ENCODE data around the gene NOX3.
A peak's percentile ranks its signal among the peaks of the same experiment; 100 is the strongest.

Gene NOX3

GRCh38 chr6:155389130-155389529 lies 66.5 kb downstream of the NOX3 start:
- no peak overlapping the region for H3K4me3 ChIP-seq (ENCODE audit: control insufficient read depth, low read depth, low read length)
- peak; percentile 78 for DNase-seq (ENCODE audit: low read depth)
- no peak for TF ChIP-seq CTCF (conservative IDR thresholded peaks at IDR 0.05; ENCODE audit: control insufficient read depth, insufficient read depth, low read depth, low read length)

- H3K4me3 ChIP-seq (ENCODE audit: control insufficient read depth, low read depth, low read length): no peak overlapping the region
- TF ChIP-seq CTCF (conservative IDR thresholded peaks at IDR 0.05; ENCODE audit: control insufficient read depth, insufficient read depth, low read depth, low read length): no peak
- DNase-seq (ENCODE audit: low read depth): peak; percentile 36
Measured at GRCh38 chr6:155388591-155388990, 67.0 kb downstream of the NOX3 start.

- DNase-seq (ENCODE audit: low read depth): no peak
- no peak for TF ChIP-seq CTCF (conservative IDR thresholded peaks at IDR 0.05; ENCODE audit: control insufficient read depth, insufficient read depth, low read depth, low read length)
- no peak overlapping the region for H3K4me3 ChIP-seq (ENCODE audit: control insufficient read depth, low read depth, low read length)
Measured at GRCh38 chr6:155387481-155387880, 68.2 kb downstream of the NOX3 start.

- DNase-seq (ENCODE audit: low read depth): no peak
- no peak overlapping the region for H3K4me3 ChIP-seq (ENCODE audit: control insufficient read depth, low read depth, low read length)
- no peak for TF ChIP-seq CTCF (conservative IDR thresholded peaks at IDR 0.05; ENCODE audit: control insufficient read depth, insufficient read depth, low read depth, low read length)
Measured at GRCh38 chr6:155384321-155384952, 71.2 kb downstream of the NOX3 start.

GRCh38 chr6:155383913-155384312 lies 71.7 kb downstream of the NOX3 start:
- no peak overlapping the region for H3K4me3 ChIP-seq (ENCODE audit: control insufficient read depth, low read depth, low read length)
- no peak for DNase-seq (ENCODE audit: low read depth)
- TF ChIP-seq CTCF (conservative IDR thresholded peaks at IDR 0.05; ENCODE audit: control insufficient read depth, insufficient read depth, low read depth, low read length): no peak

- TF ChIP-seq CTCF (conservative IDR thresholded peaks at IDR 0.05; ENCODE audit: control insufficient read depth, insufficient read depth, low read depth, low read length): no peak
- no peak overlapping the region for H3K4me3 ChIP-seq (ENCODE audit: control insufficient read depth, low read depth, low read length)
- DNase-seq (ENCODE audit: low read depth): peak; percentile 96
Measured at GRCh38 chr6:155382338-155382685, 73.3 kb downstream of the NOX3 start.

Measured in fibroblast of mammary gland (primary cell).